Kidney (tissue), 14 donors: ENCODE measurements around the gene STAB1. TPM values are rescaled to one million over a fixed set of nuclear protein-coding genes. Genes with fewer than 3 reads are reported as not detected.

Source experiments
- DNase-seq, 5 donors: peaks; one replicate each; pipeline ENCODE4 v3.0.0-alpha.2; 2013 to 2020
- FAIRE-seq: peaks from 2 replicates; lab custom pipeline; 2012; peaks lifted over from hg19 to GRCh38; lab: Jason Lieb, UNC
- H3K27ac ChIP-seq, 2 donors: one replicate each; pipeline ENCODE4 v1.7.0; 2013; ENCODE audit warnings: low read depth in 2 of 2, low read length in 2 of 2, inconsistent platforms in 1 of 2
- H3K27me3 ChIP-seq: one replicate; pipeline ENCODE4 v1.7.1; 2013; ENCODE audit warnings: low read length, inconsistent platforms; ENCODE audit not compliant: control insufficient read depth, insufficient read depth
- H3K36me3 ChIP-seq, 3 donors: one replicate each; pipeline versions ENCODE4 v1.7.0 to v1.7.1; 2013; ENCODE audit warnings: low read length in 3 of 3, control low read depth in 1 of 3, inconsistent platforms in 1 of 3; ENCODE audit not compliant: insufficient read depth in 3 of 3, control insufficient read depth in 2 of 3
- H3K4me1 ChIP-seq, 3 donors: one replicate each; pipeline versions ENCODE4 v1.7.0 to v1.7.1; 2013; ENCODE audit warnings: low read length in 3 of 3, inconsistent platforms in 1 of 3, low read depth in 1 of 3; ENCODE audit not compliant: control insufficient read depth in 2 of 3, insufficient read depth in 2 of 3
- H3K4me3 ChIP-seq, 3 donors: one replicate each; pipeline versions ENCODE4 v1.7.0 to v1.8.1; 2013; ENCODE audit warnings: low read length in 3 of 3, control low read depth in 1 of 3, inconsistent platforms in 1 of 3
- H3K9ac ChIP-seq, 3 donors: one replicate each; pipeline versions ENCODE4 v1.7.0 to v1.7.1; 2013; ENCODE audit warnings: low read length in 3 of 3, control low read depth in 1 of 3, inconsistent platforms in 1 of 3
- H3K9me3 ChIP-seq, 3 donors: one replicate each; pipeline versions ENCODE4 v1.7.0 to v1.7.1; 2013; ENCODE audit warnings: low read length in 3 of 3, control low read depth in 1 of 3, inconsistent platforms in 1 of 3; ENCODE audit not compliant: control insufficient read depth in 2 of 3, insufficient read depth in 1 of 3
- intact Hi-C: fragments of 100-400 bp; cut with DNase I; formaldehyde crosslinking; loops from one replicate; pipeline ENCODE4 v1.11.1; 2022
- polyA plus RNA-seq: library from polyadenylated mRNA; stranded (reverse); fragments of 350-450 nt; fragmentation: Illumina TruSeq; extraction: RNeasy Lipid Tissue Mini Kit (QIAGEN cat#74804); gene quantifications from one replicate; pipeline ENCODE4 v1.2.3, GENCODE V29; 2014; ENCODE audit warnings: low read depth, low replicate concordance; ENCODE audit not compliant: insufficient read depth
- total RNA-seq: library from RNA; stranded (reverse); fragmentation: NEBNext Ultra II Directional; extraction: Animal tissue kit (Norgen Biotek cat#: 25700); gene quantifications from one replicate; pipeline ENCODE4 v1.2.1, GENCODE V29; 2021
- TF ChIP-seq, protein P1 (sequence below): IDR thresholded peaks from 3 replicates; pipeline ENCODE4 v1.5.1; 2012; ENCODE audit warnings: mild to moderate bottlenecking, moderate library complexity, borderline replicate concordance; ENCODE audit not compliant: insufficient read depth; ENCODE audit errors: extremely low read depth
- donor health status: control.
- donor health status: control.
- donor health status: control.
- donor health status: control.
- donor health status: control.
- donor health status: DM: yes; HTN: yes; CAD: no.
- donor health status: Normal renal cell carcinoma (clear cell type).

Gene STAB1
- total and polyA plus RNA-seq, 2 donors from 2014 or later, result 98.4 to 379 TPM

- no peaks in the 10 kb centered on the region for H3K9me3 ChIP-seq
- DNase-seq (peak in 1 of 5 donors; percentile 27), FAIRE-seq (no peak)
- H3K4me3 ChIP-seq, result no peak overlapping the region
- TF ChIP-seq, protein P1, sequence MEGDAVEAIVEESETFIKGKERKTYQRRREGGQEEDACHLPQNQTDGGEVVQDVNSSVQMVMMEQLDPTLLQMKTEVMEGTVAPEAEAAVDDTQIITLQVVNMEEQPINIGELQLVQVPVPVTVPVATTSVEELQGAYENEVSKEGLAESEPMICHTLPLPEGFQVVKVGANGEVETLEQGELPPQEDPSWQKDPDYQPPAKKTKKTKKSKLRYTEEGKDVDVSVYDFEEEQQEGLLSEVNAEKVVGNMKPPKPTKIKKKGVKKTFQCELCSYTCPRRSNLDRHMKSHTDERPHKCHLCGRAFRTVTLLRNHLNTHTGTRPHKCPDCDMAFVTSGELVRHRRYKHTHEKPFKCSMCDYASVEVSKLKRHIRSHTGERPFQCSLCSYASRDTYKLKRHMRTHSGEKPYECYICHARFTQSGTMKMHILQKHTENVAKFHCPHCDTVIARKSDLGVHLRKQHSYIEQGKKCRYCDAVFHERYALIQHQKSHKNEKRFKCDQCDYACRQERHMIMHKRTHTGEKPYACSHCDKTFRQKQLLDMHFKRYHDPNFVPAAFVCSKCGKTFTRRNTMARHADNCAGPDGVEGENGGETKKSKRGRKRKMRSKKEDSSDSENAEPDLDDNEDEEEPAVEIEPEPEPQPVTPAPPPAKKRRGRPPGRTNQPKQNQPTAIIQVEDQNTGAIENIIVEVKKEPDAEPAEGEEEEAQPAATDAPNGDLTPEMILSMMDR, result no peak
- H3K9ac ChIP-seq, result no peak overlapping the region
- intact Hi-C loops, result no loop called here
- H3K27me3 ChIP-seq, result no peaks in the 10 kb centered on the region
- no peak overlapping the region for H3K27ac ChIP-seq
- peaks cover 0 to 8% (median 0%) of the 10 kb centered on the region in 3 donors for H3K4me1 ChIP-seq
- H3K36me3 ChIP-seq, result no peaks in the 10 kb centered on the region
Measured at GRCh38 chr3:52519445-52520140, 24.5 kb downstream of the STAB1 start.

- H3K4me1 ChIP-seq, result peaks cover 0 to 12% (median 0%) of the 10 kb centered on the region in 3 donors
- no peak overlapping the region for H3K9ac ChIP-seq
- DNase-seq (no peak), FAIRE-seq (no peak)
- H3K4me3 ChIP-seq, result no peak overlapping the region
- H3K27me3 ChIP-seq, result no peaks in the 10 kb centered on the region
- H3K36me3 ChIP-seq, result no peaks in the 10 kb centered on the region
- no peak overlapping the region for H3K27ac ChIP-seq
- TF ChIP-seq, protein P1, result no peak
- no peaks in the 10 kb centered on the region for H3K9me3 ChIP-seq
- intact Hi-C loops, result no loop called here
Measured at GRCh38 chr3:52520141-52520667, 25.1 kb downstream of the STAB1 start.

DNA sequence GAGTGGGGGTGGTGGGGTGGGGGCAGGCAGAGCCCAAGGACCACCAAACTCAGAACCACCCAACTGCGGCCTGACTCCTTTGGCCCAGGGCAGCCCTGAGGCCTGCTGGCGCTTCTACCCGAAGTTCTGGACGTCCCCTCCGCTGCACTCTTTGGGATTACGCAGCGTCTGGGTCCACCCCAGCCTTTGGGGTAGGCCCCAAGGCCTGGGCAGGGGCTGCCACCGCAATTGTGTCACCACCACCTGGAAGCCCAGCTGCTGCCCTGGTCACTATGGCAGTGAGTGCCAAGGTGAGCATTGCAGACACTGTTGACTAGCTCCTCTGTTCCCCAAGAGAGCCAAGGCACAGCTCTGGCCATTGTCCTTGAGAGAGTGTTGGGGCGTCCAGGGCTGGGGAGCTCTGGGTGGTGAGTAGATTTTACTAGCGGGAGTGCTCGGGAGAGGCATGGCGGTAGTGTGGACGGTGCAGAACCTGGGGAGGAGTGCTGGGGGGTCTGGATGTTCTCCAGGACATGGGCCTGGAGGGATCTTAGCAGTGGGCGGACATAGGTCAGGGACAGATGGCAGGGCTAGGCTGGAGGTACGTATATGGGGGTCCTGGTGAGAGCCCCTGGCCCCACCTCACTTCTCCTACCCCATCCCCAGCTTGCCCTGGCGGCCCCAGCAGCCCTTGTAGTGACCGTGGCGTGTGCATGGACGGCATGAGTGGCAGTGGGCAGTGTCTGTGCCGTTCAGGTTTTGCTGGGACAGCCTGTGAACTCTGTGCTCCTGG, 25.8 kb downstream of the STAB1 start:
- intact Hi-C loops, result no loop called here
- Histone ChIP-seq H3K4me3 (no peak overlapping the region), H3K36me3 (no peaks in the 10 kb centered on the region), H3K4me1 (peaks cover 0 to 19% (median 5%) of the 10 kb centered on the region in 3 donors), H3K27me3 (no peaks in the 10 kb centered on the region), H3K9ac (no peak overlapping the region), H3K27ac (no peak overlapping the region), H3K9me3 (no peaks in the 10 kb centered on the region)
- TF ChIP-seq, protein P1, result no peak
- DNase-seq, result peak in 1 of 5 donors; percentile 67
- FAIRE-seq, result no peak
